ENCODE measurements around the gene EFNA3. TPM values are rescaled to one million over a fixed set of nuclear protein-coding genes. Genes with fewer than 3 reads are reported as not detected.

The EFNA3 gene
- total RNA-seq, 1 donor from 2014 or later: 9.0 TPM

DNA sequence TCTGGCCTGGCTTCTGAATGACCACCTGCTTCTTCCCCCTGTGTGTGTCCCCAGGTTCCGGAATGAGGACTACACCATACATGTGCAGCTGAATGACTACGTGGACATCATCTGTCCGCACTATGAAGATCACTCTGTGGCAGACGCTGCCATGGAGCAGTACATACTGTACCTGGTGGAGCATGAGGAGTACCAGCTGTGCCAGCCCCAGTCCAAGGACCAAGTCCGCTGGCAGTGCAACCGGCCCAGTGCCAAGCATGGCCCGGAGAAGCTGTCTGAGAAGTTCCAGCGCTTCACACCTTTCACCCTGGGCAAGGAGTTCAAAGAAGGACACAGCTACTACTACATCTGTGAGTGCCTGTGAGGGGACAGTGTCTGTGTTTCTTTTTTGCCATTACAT is 52.6 kb downstream of the EFNA3 start:
- TF ChIP-seq, protein P1, sequence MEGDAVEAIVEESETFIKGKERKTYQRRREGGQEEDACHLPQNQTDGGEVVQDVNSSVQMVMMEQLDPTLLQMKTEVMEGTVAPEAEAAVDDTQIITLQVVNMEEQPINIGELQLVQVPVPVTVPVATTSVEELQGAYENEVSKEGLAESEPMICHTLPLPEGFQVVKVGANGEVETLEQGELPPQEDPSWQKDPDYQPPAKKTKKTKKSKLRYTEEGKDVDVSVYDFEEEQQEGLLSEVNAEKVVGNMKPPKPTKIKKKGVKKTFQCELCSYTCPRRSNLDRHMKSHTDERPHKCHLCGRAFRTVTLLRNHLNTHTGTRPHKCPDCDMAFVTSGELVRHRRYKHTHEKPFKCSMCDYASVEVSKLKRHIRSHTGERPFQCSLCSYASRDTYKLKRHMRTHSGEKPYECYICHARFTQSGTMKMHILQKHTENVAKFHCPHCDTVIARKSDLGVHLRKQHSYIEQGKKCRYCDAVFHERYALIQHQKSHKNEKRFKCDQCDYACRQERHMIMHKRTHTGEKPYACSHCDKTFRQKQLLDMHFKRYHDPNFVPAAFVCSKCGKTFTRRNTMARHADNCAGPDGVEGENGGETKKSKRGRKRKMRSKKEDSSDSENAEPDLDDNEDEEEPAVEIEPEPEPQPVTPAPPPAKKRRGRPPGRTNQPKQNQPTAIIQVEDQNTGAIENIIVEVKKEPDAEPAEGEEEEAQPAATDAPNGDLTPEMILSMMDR (IDR thresholded peaks at IDR 0.05; ENCODE audit: unreplicated experiment): no peak
- peaks cover 12% of the 10 kb centered on the region for H3K27me3 Mint-ChIP-seq
- no peaks in the 10 kb centered on the region for H3K9me3 Mint-ChIP-seq (ENCODE audit: low read depth)
- no peak overlapping the region for H3K27ac Mint-ChIP-seq
- H3K4me3 Mint-ChIP-seq (ENCODE audit: low read depth): no peak overlapping the region
- no peak for DNase-seq (ENCODE audit: low spot score, unreplicated experiment)
- H3K4me1 Mint-ChIP-seq (ENCODE audit: low read depth): peaks cover 48% of the 10 kb centered on the region
- peaks cover 10% of the 10 kb centered on the region for H3K36me3 Mint-ChIP-seq (ENCODE audit: insufficient read depth)

DNA sequence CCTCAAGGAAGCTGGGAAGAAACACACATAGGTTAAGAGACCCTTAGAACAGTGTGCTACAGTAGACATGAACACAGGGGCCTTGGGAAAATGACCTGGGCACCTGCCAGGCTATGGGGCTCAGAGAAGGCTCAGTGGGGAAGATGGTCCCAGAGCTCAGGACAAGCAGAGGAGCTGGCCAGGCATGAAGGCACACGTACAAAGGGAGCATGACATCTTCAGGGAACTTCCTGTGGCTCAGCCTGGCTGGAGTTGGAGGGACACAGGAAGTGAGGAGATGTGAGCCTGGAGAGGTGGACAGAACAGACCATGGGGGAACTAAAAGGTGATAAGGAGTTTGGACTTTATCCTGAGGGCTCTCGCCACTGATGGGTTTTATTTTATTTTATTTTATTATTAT is 53.2 kb downstream of the EFNA3 start:
- Mint-ChIP-seq H3K4me1 (ENCODE audit: low read depth) (peaks cover 48% of the 10 kb centered on the region), H3K9me3 (ENCODE audit: low read depth) (no peaks in the 10 kb centered on the region), H3K27ac (peak overlapping the region; percentile 71), H3K27me3 (peaks cover 10% of the 10 kb centered on the region), H3K36me3 (ENCODE audit: insufficient read depth) (peaks cover 10% of the 10 kb centered on the region), H3K4me3 (ENCODE audit: low read depth) (no peak overlapping the region)
- TF ChIP-seq, protein P1 (IDR thresholded peaks at IDR 0.05; ENCODE audit: unreplicated experiment): no peak
- no peak for DNase-seq (ENCODE audit: low spot score, unreplicated experiment)

DNA sequence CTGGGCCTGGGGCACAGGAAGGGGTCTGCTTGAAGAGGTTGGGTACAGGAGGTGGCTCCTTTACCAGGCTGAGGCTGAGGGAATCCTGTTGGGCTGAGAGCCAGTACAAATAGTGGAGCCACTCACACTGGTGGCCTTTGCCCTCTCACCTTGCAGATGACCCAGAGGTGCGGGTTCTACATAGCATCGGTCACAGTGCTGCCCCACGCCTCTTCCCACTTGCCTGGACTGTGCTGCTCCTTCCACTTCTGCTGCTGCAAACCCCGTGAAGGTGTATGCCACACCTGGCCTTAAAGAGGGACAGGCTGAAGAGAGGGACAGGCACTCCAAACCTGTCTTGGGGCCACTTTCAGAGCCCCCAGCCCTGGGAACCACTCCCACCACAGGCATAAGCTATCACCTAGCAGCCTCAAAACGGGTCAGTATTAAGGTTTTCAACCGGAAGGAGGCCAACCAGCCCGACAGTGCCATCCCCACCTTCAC is 55.2 kb downstream of the EFNA3 start:
- no peak overlapping the region for H3K4me3 Mint-ChIP-seq (ENCODE audit: low read depth)
- H3K4me1 Mint-ChIP-seq (ENCODE audit: low read depth): peaks cover 35% of the 10 kb centered on the region
- no peaks in the 10 kb centered on the region for H3K9me3 Mint-ChIP-seq (ENCODE audit: low read depth)
- H3K36me3 Mint-ChIP-seq (ENCODE audit: insufficient read depth): peaks cover 11% of the 10 kb centered on the region
- TF ChIP-seq, protein P1 (IDR thresholded peaks at IDR 0.05; ENCODE audit: unreplicated experiment): no peak
- H3K27me3 Mint-ChIP-seq: no peaks in the 10 kb centered on the region
- no peak overlapping the region for H3K27ac Mint-ChIP-seq
- no peak for DNase-seq (ENCODE audit: low spot score, unreplicated experiment)

DNA sequence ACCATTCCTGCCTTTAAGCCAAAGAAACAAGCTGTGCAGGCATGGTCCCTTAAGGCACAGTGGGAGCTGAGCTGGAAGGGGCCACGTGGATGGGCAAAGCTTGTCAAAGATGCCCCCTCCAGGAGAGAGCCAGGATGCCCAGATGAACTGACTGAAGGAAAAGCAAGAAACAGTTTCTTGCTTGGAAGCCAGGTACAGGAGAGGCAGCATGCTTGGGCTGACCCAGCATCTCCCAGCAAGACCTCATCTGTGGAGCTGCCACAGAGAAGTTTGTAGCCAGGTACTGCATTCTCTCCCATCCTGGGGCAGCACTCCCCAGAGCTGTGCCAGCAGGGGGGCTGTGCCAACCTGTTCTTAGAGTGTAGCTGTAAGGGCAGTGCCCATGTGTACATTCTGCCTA is 55.7 kb downstream of the EFNA3 start:
- peak overlapping the region; percentile 97 for H3K4me3 Mint-ChIP-seq (ENCODE audit: low read depth)

DNA sequence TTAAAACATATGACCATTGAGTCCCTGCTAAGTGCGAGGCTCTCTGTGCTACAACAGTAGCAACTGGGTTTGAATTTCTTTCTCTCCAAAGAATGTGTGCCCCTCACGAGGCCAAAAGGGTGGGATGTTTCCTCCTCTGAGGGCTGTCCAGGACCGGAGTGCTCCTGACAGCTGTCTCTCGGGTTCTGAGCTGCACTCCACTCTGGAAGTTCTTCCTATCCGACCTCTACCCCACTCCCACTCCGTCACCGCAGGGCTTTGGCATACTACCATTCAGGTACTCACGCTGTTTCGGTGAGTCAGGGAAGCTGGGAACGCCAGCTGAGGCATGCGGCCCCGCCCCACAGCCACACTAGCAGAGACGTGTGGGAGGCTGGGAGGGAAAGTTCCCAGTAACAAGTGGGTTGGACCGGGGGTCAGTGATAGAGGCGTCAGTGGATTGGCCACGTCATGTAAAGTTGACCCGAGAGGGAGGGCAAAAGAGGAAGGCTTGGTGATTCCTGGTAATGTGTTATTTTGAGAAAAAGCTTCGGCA is 56.3 kb downstream of the EFNA3 start:
- Mint-ChIP-seq H3K27ac (peak overlapping the region; percentile 99), H3K4me1 (ENCODE audit: low read depth) (peaks cover 30% of the 10 kb centered on the region), H3K27me3 (no peaks in the 10 kb centered on the region), H3K36me3 (ENCODE audit: insufficient read depth) (peaks cover 11% of the 10 kb centered on the region), H3K4me3 (ENCODE audit: low read depth) (peak overlapping the region; percentile 97), H3K9me3 (ENCODE audit: low read depth) (no peaks in the 10 kb centered on the region)
- DNase-seq (ENCODE audit: low spot score, unreplicated experiment): peak; percentile 52
- TF ChIP-seq, protein P1 (IDR thresholded peaks at IDR 0.05; ENCODE audit: unreplicated experiment): no peak

More for the DNA sequence above, 55.7 kb downstream of the EFNA3 start:
- Mint-ChIP-seq H3K9me3 (ENCODE audit: low read depth) (no peaks in the 10 kb centered on the region), H3K27me3 (no peaks in the 10 kb centered on the region), H3K36me3 (ENCODE audit: insufficient read depth) (peaks cover 11% of the 10 kb centered on the region), H3K27ac (peak overlapping the region; percentile 99), H3K4me1 (ENCODE audit: low read depth) (peaks cover 31% of the 10 kb centered on the region)
- TF ChIP-seq, protein P1 (IDR thresholded peaks at IDR 0.05; ENCODE audit: unreplicated experiment): no peak
- no peak for DNase-seq (ENCODE audit: low spot score, unreplicated experiment)
